Activated CD8-positive, alpha-beta memory T cell treated with anti-CD3 and anti-CD28 coated beads for 24 hours (primary cell): Measurements from ENCODE around the gene GINS2.
A peak's percentile ranks its signal among the peaks of the same experiment; 100 is the strongest.

Experiments used
- DNase-seq: peaks from one replicate; pipeline ENCODE4 v3.0.0-alpha.2; 2020

Gene GINS2

GRCh38 chr16:85664580-85665372 is 24.0 kb downstream of the GINS2 start:
- DNase-seq, result no peak

- no peak for DNase-seq
Measured at GRCh38 chr16:85663891-85664321, 24.8 kb downstream of the GINS2 start.

GRCh38 chr16:85662976-85663830 is 25.6 kb downstream of the GINS2 start:
- DNase-seq, result no peak

- DNase-seq, result no peak
Measured at GRCh38 chr16:85662482-85662812, 26.3 kb downstream of the GINS2 start.

- DNase-seq, result no peak
Measured at GRCh38 chr16:85661740-85662481, 26.8 kb downstream of the GINS2 start.

- no peak for DNase-seq
Measured at GRCh38 chr16:85660843-85661739, 27.7 kb downstream of the GINS2 start.

GRCh38 chr16:85659805-85660511 is 28.8 kb downstream of the GINS2 start:
- DNase-seq, result peak; percentile 87

GRCh38 chr16:85659336-85659735 is 29.4 kb downstream of the GINS2 start:
- DNase-seq, result no peak

- DNase-seq, result no peak
Measured at GRCh38 chr16:85658504-85659326, 30.0 kb downstream of the GINS2 start.

- DNase-seq, result no peak
Measured at GRCh38 chr16:85657996-85658395, 30.8 kb downstream of the GINS2 start.

- no peak for DNase-seq
Measured at GRCh38 chr16:85657267-85657650, 31.5 kb downstream of the GINS2 start.

GRCh38 chr16:85656351-85657266 is 32.1 kb downstream of the GINS2 start:
- no peak for DNase-seq

- no peak for DNase-seq
Measured at GRCh38 chr16:85655216-85656129, 33.3 kb downstream of the GINS2 start.

GRCh38 chr16:85654251-85655095 is 34.3 kb downstream of the GINS2 start:
- no peak for DNase-seq

GRCh38 chr16:85653290-85653891 is 35.4 kb downstream of the GINS2 start:
- DNase-seq, result no peak

- DNase-seq, result no peak
Measured at GRCh38 chr16:85652431-85653221, 36.1 kb downstream of the GINS2 start.
